ENCODE measurements around the gene ACTL10. TPM values are rescaled to one million over a fixed set of nuclear protein-coding genes. Genes with fewer than 3 reads are reported as not detected.

Gene ACTL10
- total RNA-seq, 1 donor from 2014 or later = 3.7 TPM

DNA sequence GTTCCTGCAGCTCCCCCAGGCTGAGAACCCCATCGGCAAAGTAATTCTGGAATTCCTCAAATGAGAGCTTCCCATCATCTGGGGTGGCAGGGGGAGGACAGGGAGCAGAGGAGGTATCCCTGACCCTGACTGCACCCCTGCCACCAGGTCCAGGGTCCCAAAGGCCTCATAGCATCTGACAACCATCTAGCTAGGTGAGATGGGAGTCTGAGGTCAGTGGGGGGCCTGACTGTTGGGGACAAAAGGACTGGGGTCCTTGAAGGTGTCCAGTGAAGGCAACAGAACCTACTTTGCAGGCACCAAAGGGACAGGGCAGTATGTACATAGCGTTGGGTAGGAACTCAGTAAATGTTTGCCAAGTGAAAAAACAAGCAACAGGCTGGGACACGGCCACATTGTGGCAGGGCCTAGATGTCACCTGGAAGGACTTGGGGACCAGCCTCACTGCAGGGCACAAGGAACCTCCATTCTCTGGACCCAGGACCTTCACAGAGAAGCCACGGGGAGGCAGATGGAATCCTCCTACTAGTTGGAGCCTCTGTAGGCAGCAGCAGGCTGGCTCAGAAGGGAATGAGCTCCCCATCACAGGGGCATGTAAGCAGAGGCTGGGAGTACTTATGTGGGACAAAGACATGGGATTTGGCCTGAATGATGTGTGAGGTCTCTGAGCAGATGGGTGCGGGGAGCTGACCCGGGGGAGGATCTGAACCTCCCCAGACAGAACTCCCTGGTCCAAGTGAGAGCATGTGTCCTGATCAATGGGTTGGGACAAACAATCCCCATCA is 4.2 kb downstream of the ACTL10 start:
- Mint-ChIP-seq H3K4me3 (no peak overlapping the region), H3K27ac (no peak overlapping the region), H3K4me1 (ENCODE audit: low read depth) (peaks cover 48% of the 10 kb centered on the region), H3K36me3 (ENCODE audit: low read depth) (peaks cover 13% of the 10 kb centered on the region), H3K27me3 (ENCODE audit: insufficient read depth) (no peaks in the 10 kb centered on the region), H3K9me3 (no peaks in the 10 kb centered on the region)
- intact Hi-C loops (cut with micrococcal nuclease) = no loop called here
- DNase-seq (ENCODE audit: low spot score) = no peak

DNA sequence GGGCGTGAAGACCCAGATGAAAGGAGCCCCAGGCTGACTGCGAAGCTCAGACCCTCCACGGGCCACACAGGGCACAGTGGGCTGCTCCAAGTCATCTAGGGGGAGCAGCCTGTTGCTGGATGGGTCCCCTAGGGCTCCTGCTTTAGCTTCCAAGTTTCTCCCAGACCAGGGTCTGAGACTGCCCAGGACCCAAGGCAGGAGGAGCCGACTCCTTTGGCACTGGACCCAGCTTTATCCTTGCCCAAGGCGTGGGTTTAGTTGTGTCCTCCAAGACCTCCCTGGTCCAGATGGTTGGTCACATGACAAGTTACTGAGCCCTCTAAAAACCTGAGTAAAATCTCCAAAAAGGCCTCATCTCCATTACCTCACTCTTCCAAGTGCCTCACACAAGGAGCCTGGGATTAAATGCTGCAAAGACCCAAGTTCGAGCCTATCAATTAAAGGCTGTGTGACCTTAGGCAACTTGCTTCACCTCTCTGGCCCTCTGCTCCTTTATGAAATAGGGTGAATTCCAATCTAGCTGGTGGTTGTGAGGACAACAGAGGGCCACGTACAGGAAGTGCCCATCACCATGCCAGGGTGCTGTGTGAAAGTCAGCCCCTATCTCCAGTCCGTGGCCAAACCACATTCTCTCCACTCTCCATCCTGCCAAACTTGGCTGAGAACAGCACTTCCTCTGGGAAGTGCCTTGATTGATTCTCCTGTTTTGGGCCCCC is 5.0 kb downstream of the ACTL10 start:
- Mint-ChIP-seq H3K9me3 (no peaks in the 10 kb centered on the region), H3K27me3 (ENCODE audit: insufficient read depth) (no peaks in the 10 kb centered on the region), H3K4me3 (peak overlapping the region; percentile 91), H3K36me3 (ENCODE audit: low read depth) (peaks cover 10% of the 10 kb centered on the region), H3K27ac (no peak overlapping the region), H3K4me1 (ENCODE audit: low read depth) (peaks cover 43% of the 10 kb centered on the region)
- no peak for DNase-seq (ENCODE audit: low spot score)
- intact Hi-C loops (cut with micrococcal nuclease) = no loop called here

DNA sequence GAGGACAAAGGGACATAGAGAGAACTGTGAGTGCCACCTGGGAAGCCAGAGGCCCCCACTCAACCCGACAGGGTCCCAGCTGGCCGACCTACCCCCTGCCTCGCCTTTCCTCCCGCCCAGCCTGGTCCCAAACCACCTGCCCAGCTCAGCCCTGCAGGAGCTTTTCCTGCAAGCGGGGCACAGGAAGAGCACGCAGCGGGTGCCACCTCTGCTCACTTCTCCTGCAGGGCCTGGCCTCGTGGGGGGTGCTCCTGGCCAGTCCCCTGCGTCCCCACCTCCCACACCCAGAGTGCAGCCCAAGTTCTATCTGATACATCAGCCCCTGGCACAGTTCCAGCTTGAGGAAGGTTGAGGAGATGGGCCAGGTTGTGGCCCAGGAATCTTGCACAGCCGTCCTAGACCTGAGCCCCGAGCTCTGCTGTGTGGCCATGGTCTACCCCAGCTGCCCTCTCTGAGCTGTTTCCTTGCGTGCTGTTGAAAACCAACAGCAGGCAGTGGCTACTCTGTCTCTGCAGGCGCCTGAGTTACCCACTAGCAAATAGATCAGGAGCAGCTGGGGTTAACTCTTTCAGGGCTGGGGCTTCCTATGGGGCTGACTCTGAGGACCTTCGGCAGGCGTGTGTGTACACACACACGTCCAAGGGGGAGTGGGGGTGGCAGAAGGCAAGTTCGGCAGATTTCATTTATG is 5.8 kb downstream of the ACTL10 start:
- H3K4me3 Mint-ChIP-seq = peak overlapping the region; percentile 91
- intact Hi-C loops (cut with micrococcal nuclease) = no loop called here
- H3K27me3 Mint-ChIP-seq (ENCODE audit: insufficient read depth) = no peaks in the 10 kb centered on the region
- peak overlapping the region; percentile 86 for H3K27ac Mint-ChIP-seq
- peaks cover 47% of the 10 kb centered on the region for H3K4me1 Mint-ChIP-seq (ENCODE audit: low read depth)
- peaks cover 15% of the 10 kb centered on the region for H3K36me3 Mint-ChIP-seq (ENCODE audit: low read depth)
- H3K9me3 Mint-ChIP-seq = no peaks in the 10 kb centered on the region
- DNase-seq (ENCODE audit: low spot score) = no peak

DNA sequence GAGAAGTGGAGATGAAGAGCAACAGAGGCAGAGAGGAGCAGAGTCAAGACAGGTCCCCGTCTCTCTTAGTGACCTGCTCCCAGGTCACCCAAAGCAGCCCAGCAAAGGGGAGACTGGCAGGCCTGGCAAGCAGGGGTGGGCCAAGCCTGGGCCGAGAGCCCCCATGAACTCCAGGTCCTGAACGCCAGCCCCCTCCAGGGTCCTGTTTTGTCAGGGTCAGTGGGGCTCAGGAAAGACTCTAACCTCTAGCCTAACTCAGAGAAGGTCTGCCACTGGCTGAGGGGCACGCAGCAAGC is 6.3 kb downstream of the ACTL10 start:
- no peak for DNase-seq (ENCODE audit: low spot score)
- peak overlapping the region; percentile 91 for H3K4me3 Mint-ChIP-seq
- peak overlapping the region; percentile 86 for H3K27ac Mint-ChIP-seq
- no peaks in the 10 kb centered on the region for H3K9me3 Mint-ChIP-seq
- intact Hi-C loops (cut with micrococcal nuclease) = no loop called here
- H3K27me3 Mint-ChIP-seq (ENCODE audit: insufficient read depth) = no peaks in the 10 kb centered on the region
- peaks cover 19% of the 10 kb centered on the region for H3K36me3 Mint-ChIP-seq (ENCODE audit: low read depth)
- H3K4me1 Mint-ChIP-seq (ENCODE audit: low read depth) = peaks cover 49% of the 10 kb centered on the region

DNA sequence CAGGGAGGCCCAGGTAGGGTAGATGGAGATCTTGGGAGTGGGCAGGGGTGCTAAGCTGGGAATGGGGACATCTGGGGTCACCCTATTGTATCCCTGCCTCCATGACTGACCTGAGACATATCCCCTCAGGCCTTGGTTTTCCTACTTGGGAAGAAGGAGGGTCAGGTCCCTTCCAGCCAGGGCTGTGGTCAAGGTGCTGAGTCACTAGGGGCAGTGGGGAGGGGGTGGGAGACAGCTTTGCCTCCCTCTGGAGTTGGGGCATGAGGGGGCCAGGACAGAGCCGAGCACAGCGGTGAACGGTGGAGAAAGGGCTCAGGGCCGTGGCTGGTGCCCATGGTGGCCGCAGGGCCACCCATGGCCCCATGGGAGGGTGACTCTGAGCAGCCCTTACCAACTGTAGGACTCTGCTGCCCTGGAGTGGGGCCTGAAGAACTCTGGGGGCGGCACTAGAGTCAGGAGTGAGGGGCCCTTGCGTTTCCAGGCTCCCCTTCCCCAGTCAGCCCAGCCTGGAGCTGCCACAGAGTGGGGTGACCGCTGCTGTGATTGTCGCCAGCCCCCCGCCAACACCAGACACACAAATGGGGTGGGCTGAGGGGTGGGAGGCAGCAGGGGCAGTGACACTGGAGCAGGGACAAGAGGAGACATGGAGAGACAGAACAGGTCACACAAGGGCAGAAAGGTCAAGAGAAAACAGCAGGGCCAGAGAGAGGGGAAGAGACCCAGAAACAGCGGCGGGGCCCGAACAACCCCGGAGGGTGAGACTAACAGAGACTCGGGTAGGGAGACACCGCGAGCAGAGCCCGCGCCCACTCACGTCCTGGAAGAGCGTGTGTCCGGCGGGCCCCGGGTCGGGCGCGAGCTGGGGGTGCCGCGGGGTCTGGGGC is 6.9 kb downstream of the ACTL10 start:
- Mint-ChIP-seq H3K36me3 (ENCODE audit: low read depth) (peaks cover 19% of the 10 kb centered on the region), H3K4me3 (peak overlapping the region; percentile 91), H3K9me3 (no peaks in the 10 kb centered on the region), H3K27me3 (ENCODE audit: insufficient read depth) (no peaks in the 10 kb centered on the region), H3K4me1 (ENCODE audit: low read depth) (peaks cover 49% of the 10 kb centered on the region), H3K27ac (peak overlapping the region; percentile 87)
- DNase-seq (ENCODE audit: low spot score) = no peak
- intact Hi-C loops (cut with micrococcal nuclease) = loop anchor here (1.0 kb wide), 2 partner anchors 7 to 12 kb away; partner anchors contain the start of gene ACTL10

DNA sequence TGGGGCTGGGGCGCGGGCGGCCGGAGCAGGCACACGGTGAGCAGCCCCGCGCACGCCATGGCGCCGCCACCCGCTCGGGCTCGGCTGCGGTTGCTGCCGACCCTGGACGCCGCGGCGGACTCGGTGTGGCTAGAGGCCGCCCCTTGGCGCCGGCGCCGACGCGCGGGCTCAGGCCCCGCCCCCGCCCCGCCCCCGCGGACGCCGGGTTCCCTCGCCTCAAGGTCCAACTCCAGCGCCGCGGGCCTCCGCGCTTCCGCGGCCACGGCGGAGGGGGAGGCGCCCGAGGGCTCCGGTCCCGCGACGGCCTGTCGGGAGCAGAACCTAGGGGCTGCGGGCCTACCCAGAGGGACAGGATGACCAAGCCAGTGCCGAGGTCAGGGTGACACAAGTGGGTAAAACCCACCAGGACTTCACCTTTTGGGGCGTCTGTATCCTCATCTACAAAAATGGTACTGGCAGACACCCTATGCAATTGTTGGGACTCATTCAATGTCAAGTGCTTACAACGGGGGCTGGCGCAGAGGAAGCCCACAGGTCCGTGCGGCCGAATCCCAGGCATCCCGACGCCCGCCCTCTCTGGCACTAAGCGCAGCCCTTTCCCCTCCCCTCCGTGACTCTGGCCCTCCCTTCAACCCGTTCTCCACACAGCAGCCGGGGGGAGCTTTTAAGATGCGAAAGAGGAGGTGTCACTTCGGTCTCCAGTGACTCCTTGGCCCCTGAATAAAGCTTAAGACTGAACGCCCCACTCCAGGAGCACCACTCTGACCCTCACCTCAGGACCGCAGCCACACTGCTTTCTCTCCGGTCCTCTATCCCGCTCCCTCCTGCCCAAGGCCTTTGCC is 7.8 kb downstream of the ACTL10 start, which contains the start of gene NECAB3:
NECAB3 (minus strand) TSS at position 135 of the 842 bp plus-strand sequence; CDS start at position 59, 76 bp downstream.
- Mint-ChIP-seq H3K9me3 (no peaks in the 10 kb centered on the region), H3K27ac (peak within 1 kb of the TSS; percentile 87), H3K4me3 (peak within 1 kb of the TSS; percentile 91), H3K4me1 (ENCODE audit: low read depth) (peaks cover 54% of the 10 kb centered on the region), H3K27me3 (ENCODE audit: insufficient read depth) (no peaks in the 10 kb centered on the region), H3K36me3 (ENCODE audit: low read depth) (peaks cover 24% of the 10 kb centered on the region)
- intact Hi-C loops (cut with micrococcal nuclease) = loop anchor here (1.0 kb wide), 2 partner anchors 8 to 11 kb away; partner anchors contain the start of gene ACTL10
- peak; percentile 73 for DNase-seq (ENCODE audit: low spot score)

DNA sequence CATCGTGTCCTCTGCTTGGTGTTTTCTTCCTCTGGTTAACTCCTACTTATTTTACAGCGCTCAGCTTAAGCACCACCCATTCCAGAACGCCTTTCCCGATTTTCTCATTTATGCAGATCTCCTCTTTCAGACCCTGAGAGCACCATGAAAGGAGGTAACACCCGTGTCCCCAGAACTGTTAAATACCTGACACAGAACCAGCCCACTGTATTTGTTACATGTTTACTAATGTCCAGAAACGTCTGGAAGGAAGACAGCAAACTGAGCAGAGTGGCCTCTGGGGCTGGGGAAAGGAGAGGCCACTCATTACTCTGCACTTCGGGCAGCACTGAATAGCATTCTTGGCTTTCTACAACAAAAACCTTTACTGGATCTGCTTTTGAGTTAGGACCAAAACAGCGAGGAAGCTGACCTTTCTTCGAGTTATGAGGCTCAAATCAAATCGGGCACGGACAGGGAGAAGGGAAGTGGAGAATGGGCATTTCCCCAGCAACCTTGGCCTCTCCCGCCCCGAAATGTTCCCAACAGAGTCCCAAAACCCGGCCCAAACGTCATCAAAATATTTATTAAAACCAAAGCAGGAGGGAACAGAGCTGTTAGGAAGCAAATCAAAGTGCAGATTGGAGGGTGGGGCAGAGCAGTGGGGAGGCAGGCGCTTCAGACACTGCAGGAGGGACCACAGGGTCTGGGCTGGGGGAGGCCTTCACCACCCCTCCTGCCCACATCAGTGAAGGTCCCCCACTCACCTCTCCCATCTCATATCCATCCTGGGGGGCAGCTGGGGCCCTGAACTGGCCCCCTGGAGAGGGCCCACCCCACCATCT is 8.6 kb downstream of the ACTL10 start:
- H3K36me3 Mint-ChIP-seq (ENCODE audit: low read depth) = peaks cover 22% of the 10 kb centered on the region
- H3K9me3 Mint-ChIP-seq = no peaks in the 10 kb centered on the region
- intact Hi-C loops (cut with micrococcal nuclease) = no loop called here
- no peak for DNase-seq (ENCODE audit: low spot score)
- H3K4me3 Mint-ChIP-seq = peak overlapping the region; percentile 76
- H3K4me1 Mint-ChIP-seq (ENCODE audit: low read depth) = peaks cover 55% of the 10 kb centered on the region
- no peaks in the 10 kb centered on the region for H3K27me3 Mint-ChIP-seq (ENCODE audit: insufficient read depth)
- peak overlapping the region; percentile 66 for H3K27ac Mint-ChIP-seq

DNA sequence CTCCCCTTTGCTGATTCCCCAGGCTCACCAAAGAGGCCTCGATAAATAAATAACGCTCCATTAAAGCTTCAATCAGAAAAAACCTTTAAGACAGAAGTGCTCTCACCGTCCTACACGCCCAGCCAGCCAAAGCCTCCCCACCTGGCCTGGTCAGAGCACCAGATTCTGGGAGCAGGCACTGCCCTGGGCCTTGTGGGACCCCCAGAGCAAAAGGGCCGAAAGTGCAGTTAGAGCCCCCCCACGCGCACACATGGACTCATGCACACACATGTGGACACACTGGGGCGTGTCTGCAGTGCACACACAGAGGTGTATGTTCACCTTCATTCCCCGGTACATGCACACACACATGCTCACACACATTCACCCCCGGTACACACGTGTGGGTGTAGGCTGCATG is 9.4 kb downstream of the ACTL10 start:
- no peak for DNase-seq (ENCODE audit: low spot score)
- H3K9me3 Mint-ChIP-seq = no peaks in the 10 kb centered on the region
- no peak overlapping the region for H3K4me3 Mint-ChIP-seq
- intact Hi-C loops (cut with micrococcal nuclease) = no loop called here
- no peaks in the 10 kb centered on the region for H3K27me3 Mint-ChIP-seq (ENCODE audit: insufficient read depth)
- peaks cover 24% of the 10 kb centered on the region for H3K36me3 Mint-ChIP-seq (ENCODE audit: low read depth)
- H3K27ac Mint-ChIP-seq = no peak overlapping the region
- peaks cover 63% of the 10 kb centered on the region for H3K4me1 Mint-ChIP-seq (ENCODE audit: low read depth)

DNA sequence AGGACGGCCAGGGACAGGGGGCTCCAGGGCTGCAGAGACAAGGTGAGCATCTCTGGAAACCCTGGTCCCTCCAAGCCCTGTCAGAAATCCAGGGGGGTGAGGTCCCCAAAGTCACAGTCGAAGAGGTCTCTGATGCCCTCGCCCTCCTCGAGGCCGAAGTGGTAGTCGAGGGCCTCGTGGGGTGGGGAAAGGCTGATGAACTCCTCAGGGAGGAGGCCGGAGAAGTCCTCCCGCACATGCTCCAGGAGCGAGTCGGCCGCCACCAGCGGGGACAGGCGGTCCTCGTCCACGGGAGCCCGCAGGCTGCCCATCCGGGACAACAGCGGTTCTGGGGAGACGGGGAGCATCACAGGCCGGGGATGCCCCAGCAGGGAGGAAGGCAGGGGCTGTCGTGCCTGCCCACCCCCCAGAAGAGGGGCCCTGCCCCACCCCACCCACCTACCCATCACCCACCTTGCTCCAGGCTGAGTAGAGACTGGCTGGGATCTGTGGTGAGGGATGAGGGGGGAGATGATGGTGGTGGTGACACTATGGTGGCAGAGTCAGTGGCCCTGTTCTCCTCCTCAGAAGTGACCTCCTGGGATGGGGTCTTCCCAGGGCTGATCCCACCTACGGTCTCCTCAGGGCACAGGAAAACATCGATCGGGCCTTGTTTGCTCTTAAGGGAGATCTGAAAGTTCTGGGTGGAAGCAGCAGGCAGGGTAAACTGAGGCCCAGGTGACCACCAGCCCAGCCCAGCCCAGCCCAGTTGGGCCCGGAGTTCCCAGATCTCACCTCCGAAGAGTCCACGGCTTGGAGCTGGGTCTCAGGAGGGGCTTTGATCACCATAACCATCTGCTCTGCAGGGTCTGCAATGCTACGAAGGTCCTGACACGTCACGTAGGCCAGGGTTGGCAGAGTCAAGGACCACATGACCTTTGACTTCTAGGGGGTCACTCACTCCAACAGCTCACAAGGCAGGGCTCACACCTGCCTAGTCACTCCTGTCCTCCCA is 10.2 kb downstream of the ACTL10 start:
- H3K36me3 Mint-ChIP-seq (ENCODE audit: low read depth) = peaks cover 29% of the 10 kb centered on the region
- no peaks in the 10 kb centered on the region for H3K9me3 Mint-ChIP-seq
- no peak overlapping the region for H3K27ac Mint-ChIP-seq
- intact Hi-C loops (cut with micrococcal nuclease) = no loop called here
- no peak for DNase-seq (ENCODE audit: low spot score)
- no peaks in the 10 kb centered on the region for H3K27me3 Mint-ChIP-seq (ENCODE audit: insufficient read depth)
- H3K4me3 Mint-ChIP-seq = no peak overlapping the region
- H3K4me1 Mint-ChIP-seq (ENCODE audit: low read depth) = peaks cover 69% of the 10 kb centered on the region

DNA sequence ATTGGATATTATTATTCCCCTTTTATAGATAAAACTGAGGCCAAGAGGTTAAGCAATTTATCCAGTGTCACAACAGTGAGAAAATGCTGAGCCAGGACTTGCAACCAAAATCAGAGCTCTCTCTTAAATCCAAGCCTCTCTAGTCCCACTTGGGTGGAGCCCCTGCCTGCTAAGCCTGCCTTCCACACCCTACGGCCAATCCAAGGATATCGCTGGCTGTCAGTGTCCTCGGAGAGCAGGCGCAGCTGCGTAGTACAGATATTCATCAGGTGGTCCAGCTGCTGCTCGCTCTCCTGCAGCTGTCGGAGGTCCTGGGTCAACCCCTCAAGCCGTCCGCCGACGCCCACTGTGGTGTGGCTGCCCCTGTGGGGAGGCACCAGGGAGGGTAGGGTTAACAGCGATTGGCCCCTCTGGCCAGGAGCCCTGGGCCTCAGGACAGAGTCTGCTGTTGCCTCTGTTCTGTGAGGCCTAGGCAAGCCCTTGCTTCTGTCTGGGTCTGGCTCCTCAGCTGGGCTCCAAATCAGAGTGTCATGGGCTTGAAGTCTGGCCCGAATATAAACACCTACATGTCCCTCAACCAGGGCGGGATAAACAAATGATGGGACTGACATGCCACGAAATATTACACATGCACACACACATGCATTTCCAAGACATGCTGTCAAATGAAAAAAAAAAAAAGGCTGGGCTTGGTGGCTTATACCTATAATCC is 11.4 kb downstream of the ACTL10 start:
- H3K4me1 Mint-ChIP-seq (ENCODE audit: low read depth) = peaks cover 66% of the 10 kb centered on the region
- DNase-seq (ENCODE audit: low spot score) = no peak
- H3K36me3 Mint-ChIP-seq (ENCODE audit: low read depth) = peaks cover 29% of the 10 kb centered on the region
- no peaks in the 10 kb centered on the region for H3K9me3 Mint-ChIP-seq
- no peak overlapping the region for H3K4me3 Mint-ChIP-seq
- intact Hi-C loops (cut with micrococcal nuclease) = no loop called here
- H3K27me3 Mint-ChIP-seq (ENCODE audit: insufficient read depth) = no peaks in the 10 kb centered on the region
- peak overlapping the region; percentile 29 for H3K27ac Mint-ChIP-seq
